HG03039 (cell line): ENCODE results near the gene CNP.
A peak's percentile ranks its signal among the peaks of the same experiment; 100 is the strongest.
"Not testable (repeated sequence)": the region's sequence is repeated elsewhere in the genome, so short reads cannot be mapped to it uniquely, and the experiment has no call there.

Source experiments
- ATAC-seq: cut with Tn5 transposase; IDR thresholded peaks from one replicate; pipeline ENCODE4 v1.9.1; 2021; ENCODE audit warnings: mild to moderate bottlenecking, moderate library complexity; ENCODE audit not compliant: unreplicated experiment

Gene CNP

GRCh38 chr17:42002175-42002791 is 35.7 kb downstream of the CNP start:
- ATAC-seq: no peak

DNA sequence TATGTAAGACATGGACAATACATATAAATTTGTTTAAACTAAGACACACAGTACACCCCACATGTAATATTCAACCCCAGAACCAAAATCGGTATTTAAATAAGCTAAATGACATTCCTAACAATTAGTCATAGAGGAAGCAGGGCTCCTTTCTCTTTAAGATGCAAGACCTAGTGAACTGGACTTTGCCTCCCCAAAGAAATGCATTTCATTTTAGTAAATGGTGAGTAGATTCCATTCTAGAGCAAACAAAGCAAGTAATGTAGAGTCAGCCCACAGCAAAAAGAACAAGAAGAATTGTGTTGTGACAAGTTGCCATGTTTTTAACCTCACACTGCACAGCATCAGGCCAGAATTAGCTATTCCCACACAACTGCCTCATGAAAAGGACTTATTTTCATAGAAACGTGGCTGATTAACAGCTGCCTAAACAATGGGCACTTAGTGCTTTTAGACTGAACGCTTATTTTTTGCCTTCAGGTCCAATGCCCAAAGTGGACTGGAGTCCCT is 36.3 kb downstream of the CNP start:
- no peak for ATAC-seq

GRCh38 chr17:42005166-42005565 is 38.6 kb downstream of the CNP start:
- no peak for ATAC-seq

DNA sequence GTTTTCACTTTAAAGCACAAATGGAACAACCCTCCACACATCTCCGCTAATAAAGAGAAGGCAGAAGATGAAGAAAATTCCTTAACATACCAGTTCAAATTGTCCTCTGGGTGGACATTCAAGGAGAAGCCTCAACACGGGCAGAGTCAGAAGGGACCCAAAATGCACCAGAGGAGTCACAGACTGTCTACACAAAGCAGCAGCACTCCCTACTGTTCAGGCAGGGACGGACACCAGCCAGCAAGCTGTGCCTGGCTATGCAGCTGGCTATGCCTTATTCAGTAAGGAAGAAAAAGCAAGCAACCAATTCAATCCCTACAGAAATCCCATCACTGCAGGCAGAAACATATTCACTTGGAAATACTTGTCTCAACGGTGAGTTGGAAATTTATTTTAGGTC is 42.6 kb downstream of the CNP start:
- ATAC-seq: no peak

- ATAC-seq: not testable (repeated sequence)
Measured at GRCh38 chr17:42010266-42010680, 43.7 kb downstream of the CNP start.

DNA sequence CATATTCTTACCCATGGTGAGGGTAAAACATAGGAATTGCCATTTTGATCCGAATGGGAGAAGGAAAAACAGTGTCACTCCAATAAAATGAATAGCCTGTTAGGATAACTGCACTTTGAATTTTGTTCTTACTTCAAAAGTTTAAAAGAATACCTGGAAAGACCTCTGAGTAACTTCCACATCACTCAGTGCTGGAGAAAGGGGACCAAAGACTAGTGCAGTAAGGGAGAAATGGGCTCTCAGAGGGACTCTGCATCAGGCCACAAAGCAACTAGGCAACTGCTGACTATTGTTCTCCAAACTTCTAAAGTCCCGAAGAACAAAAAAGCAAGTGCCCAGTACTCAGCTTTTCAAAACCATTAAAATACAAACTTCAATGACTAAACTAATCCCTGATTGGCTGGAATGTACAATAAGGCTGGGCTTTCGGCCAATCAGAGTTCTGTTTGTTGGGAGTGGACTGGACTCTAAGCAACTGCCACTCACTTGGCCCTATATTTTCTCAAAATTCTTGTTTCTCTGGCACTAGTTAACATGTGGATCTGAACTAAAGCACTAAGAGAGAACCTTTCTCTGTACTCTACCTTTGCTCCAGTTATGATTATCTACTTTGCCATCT is 44.4 kb downstream of the CNP start:
- ATAC-seq: no peak

DNA sequence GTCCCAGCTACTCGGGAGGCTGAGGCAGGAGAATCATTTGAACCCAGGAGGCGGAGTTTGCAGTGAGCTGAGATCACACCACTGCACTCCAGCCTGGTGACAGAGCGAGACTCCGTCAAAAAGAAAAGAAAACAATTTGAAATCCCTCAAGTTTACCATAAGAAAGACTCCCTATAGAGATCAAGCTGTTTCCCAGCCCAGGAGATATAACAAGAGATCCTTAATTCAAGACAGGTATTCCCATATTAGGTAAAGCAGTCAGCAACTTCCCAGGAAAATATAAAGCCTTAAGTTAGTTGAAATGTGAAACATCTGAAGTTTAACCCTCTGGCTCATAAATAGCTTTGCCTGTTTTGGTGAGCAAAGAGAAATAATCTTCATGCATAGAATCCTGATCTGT is 45.8 kb downstream of the CNP start:
- ATAC-seq: not testable (repeated sequence)

DNA sequence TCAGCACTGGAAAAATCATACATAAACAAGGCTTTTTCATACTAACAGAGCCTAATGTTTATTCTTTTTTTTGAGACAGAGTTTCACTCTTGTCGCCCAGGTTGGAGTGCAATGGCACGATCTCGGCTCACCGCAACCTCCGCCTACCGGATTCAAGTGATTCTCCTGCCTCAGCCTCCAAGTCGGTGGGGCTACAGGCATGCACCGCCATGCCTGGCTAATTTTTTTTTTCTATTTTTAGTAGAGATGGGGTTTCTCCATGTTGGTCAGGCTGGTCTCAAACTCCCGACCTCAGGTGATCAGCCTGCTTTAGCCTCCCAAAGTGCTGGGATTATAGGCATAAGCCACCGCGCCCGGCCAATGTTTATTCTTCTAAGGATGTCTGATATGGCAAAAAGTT is 47.1 kb downstream of the CNP start:
- not testable (repeated sequence) for ATAC-seq

DNA sequence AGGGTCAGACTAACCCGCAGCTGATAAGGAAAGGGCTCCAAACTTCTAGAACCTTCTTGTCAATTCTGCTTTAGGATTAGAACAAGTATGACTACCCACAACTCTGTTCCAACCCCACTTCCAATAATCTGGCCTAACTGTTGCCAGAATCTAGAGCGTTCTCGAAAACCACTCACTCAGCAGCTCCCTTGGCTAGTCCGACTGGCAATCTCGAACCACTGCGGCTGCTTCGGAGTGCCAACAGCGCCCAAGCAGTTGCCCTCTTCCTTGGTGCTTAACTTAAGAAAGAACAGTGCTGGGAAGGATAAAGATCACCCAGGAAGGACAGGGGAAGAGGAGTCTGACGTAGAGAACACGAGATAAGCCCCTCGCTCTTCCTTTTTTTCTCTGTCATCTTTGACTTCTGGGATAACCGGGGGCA is 49.8 kb downstream of the CNP start:
- ATAC-seq: no peak

DNA sequence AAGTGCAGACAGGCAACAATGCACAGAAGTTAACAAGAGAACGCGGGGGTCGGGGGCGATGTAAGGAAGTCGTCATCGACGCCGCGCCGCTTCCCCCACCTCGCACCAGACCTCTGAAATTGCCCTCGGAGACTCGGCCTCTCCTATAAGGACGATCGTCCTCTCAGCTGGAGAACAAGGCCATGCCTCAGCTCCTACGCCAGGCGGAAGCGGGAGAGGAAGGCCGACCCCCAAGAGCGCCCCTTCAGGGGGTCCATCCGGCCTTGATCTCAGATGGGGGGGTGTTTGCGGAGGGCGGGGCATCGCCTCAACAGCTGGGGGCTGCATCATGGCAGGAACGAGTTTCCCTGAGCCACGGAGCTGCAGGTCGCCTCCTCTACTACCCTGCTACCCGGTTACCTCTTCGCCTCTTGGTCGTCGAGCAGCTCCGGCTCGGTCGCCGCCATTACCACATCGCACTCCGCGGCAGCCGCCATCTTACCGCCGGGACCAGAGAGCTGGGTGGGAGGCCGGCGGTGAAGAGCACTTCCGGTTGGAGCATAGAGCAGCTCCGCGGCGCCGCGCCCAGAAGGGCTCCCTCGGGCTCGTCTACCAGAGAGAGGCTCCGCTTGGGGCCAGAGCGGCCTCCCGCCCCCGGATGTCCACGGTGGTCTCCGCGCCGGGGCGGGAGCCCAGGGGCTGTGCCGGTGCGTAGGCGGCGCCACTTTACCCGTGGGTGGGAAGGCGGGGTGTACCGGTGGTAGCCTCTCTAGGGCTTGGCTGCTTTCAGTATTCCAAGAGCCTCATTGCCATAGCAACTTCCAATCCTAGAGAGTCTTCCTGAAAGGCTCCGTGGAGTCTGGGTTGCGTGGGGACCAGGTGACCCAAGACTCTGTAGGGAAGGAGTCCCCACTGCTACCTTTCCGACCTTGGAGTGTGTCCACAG is 50.6 kb downstream of the CNP start, which contains the start of gene DNAJC7:
Gene DNAJC7 (minus strand): TSS at position 499 of the 925 bp plus-strand sequence. CDS start 23 bp downstream, at position 476.
- ATAC-seq: peak; percentile 71

DNA sequence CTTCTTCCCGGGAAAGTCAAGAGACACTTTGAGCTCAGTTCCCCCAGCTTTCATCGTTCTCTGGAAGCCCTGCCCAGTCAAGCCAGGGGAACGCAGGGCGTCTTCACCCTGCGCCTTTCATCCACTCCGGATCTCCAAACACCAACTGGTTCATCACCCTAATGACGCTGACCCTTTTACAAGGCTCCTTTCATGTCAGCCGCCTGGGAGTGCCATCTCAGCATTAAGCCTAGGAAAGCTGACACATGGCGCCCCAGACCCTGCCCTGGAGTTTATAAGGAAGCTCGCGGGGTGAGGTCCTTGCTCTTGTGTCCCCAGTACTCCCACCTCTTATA is 51.2 kb downstream of the CNP start:
- ATAC-seq: peak; percentile 6

GRCh38 chr17:42018339-42018738 is 51.7 kb downstream of the CNP start:
- no peak for ATAC-seq

DNA sequence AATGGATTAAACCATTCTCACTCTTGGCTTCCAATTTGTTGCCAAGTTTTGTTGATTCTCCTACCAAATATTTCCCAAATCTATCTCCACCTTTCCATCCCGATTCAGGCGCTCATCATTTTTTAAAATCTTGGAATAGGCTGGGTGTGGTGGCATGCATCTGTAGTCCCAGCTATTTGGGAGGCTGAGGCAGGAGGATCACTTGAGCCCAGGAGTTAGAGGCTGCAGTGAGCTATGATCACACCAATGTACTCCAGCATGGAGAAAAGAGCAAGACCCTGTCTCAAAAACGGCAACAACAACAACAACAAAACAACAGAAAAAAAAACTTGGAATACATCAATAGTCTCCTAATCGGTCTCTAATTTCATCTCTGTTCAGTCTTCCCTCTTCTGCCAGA is 52.4 kb downstream of the CNP start:
- ATAC-seq: no peak

DNA sequence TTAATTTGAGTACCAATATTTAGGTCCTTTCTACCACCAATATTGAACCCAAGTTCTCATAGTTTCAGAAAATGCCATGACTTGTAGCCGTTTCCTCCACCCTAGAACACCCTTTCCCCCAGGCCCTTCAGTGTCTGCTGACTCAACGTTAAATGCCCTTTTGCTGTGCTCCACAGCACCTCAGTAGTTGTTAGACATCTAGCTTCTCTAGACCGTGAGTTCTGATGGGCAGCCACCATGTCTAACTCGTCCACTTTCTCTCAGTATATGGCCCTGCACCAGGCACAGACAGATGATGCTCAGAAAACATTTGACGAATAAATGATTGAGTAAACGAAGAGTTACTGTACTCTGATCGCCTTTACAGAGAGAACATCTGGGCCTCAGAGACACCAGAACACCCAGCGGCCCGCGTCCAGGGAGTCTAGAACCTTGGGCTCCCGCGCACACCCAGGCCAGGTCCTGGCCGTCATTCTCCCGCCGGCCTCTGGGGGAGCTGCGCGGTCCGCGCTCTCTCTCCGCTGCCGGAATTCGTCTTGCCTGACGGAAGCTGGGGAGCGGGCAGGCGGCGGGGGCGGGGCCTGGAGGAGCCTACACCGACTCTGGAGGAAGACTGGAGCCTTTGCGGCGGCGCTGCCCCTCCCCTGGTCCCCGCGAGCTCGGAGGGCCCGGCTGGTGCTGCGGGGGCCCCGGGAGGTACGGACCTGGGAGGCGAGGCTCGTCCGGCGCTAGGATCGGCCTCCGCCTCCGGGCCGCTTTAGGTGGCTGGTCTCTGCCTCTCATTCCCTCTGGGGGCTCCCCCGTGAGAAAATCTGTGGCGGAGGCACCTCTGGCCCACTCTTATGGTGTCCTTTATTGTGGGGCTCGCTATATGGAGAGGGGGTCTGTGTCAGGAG is 53.2 kb downstream of the CNP start, which contains the start of gene NKIRAS2:
Gene NKIRAS2 (plus strand): TSS at position 582 of the 896 bp plus-strand sequence. CDS start 1,488 bp downstream, outside the sequence.
- ATAC-seq: peak; percentile 57

DNA sequence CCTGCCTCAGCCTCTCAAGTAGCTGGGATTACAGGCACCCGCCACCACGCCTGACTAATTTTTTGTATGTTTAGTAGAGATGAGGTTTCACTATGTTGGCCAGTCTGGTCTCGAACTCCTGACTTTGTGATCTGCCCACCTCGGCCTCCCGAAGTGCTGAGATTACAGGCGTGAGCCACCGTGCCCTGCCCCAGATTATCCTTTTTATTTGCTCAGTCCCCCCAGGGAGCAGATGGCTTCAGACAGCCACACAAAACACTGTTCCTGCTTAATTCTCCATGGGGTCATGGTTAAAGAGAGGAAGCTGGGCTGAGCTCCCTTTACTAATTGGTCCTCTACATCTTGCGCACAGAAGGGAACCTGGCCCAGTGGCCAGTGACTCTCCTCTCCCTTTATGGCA is 54.2 kb downstream of the CNP start:
- ATAC-seq: not testable (repeated sequence)

DNA sequence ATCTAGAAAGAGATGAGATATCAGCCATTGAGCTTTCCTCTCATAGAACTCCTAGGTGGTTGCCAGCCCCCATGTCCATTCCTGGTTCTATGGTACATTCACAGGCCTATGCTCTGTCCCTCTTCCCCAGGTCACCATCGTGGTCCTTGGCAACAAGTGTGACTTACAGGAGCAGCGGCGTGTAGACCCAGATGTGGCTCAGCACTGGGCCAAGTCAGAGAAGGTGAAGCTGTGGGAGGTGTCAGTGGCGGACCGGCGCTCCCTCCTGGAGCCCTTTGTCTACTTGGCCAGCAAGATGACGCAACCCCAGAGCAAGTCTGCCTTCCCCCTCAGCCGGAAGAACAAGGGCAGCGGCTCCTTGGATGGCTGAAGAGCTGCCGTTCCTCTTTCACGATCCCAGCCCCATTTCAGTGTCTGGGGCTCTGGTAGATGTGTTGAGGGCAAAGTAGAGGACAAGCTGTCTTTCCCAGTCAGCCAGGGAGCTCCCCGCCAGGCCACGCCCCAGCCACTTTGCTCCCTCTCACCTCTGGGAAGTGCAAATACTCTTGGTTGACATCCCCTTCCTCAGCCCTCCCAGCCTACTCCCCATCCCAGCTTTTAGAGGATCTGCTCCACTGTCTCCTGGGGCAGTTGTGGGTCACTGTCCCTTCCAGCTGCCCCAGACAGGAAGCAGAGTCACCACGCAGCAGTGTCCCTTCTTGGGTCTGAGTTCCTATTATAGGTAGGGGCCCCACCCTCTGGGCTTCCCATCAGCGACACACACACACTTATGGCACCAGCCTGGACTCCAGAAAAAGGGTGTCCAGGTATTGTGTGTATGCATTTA is 57.1 kb downstream of the CNP start:
- no peak for ATAC-seq

GRCh38 chr17:42025191-42025579 is 58.6 kb downstream of the CNP start:
- ATAC-seq: no peak

DNA sequence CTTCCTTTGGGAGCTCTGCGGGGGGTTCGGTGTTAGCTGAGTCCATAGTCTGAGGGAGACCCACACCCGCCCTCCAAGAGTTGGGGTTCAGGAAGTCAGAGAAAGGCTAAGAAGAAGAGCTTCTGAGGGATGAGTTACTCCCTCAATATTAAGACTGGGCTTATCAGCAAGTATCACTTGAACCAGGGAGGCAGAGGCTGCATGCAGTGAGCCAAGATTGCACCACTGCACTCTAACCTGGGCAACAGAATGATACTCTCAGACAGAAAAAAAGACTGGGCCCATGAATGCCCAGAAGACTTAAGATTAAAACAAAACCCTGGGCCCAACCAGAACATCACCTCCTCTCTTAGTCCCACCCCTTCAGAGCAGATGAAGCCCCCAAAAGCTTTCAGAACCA is 59.3 kb downstream of the CNP start:
- ATAC-seq: no peak

DNA sequence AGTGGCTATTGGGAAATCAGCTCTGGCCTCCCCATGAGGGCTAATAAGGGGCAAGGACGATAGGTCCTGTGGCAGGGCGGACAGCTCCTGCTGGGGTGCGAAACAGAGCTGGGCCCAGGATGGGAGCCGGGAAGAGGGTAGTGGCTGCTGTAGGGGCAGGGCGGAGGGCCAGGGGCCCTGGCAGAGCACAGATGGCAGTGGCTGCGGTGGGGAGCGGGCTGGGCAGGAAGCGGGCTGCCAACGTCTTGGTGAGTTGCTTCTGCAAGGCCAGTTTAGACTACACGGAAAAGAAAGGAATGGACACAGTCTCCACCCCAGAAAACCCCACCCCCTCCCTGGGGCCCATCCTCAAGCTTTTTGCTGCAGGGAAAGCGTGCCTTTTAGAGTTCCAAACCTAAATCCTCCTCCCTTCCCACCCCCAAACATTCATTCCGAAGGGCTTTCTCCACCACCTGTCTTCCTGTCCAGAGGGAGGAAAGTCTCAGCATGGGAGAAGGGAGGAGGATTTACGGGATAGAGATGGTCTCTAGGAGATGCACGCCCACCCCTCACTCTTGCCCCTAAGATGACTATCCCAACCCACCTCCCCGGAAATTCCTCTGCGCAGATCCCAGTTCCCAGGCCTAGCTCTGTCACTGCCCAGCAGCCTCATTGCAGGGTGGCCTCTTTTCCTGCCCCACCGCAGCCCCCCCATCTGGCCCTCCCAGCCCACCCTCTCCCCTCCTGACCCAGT is 60.4 kb downstream of the CNP start:
- no peak for ATAC-seq
